ENCODE data around the gene KCTD3.

- TF ChIP-seq FOXK2 (IDR thresholded peaks at IDR 0.05) (no peak), FOXA1 (IDR thresholded peaks at IDR 0.05) (no peak)
Observed at GRCh38 chr1:215643592-215644321, 76.7 kb downstream of the KCTD3 start.
